Measurements from ENCODE around the gene KRTAP12-2.

Gene KRTAP12-2, protein sequence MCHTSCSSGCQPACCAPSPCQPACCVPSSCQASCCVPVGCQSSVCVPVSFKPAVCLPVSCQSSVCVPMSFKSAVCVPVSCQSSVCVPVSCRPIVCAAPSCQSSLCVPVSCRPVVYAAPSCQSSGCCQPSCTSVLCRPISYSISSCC

DNA sequence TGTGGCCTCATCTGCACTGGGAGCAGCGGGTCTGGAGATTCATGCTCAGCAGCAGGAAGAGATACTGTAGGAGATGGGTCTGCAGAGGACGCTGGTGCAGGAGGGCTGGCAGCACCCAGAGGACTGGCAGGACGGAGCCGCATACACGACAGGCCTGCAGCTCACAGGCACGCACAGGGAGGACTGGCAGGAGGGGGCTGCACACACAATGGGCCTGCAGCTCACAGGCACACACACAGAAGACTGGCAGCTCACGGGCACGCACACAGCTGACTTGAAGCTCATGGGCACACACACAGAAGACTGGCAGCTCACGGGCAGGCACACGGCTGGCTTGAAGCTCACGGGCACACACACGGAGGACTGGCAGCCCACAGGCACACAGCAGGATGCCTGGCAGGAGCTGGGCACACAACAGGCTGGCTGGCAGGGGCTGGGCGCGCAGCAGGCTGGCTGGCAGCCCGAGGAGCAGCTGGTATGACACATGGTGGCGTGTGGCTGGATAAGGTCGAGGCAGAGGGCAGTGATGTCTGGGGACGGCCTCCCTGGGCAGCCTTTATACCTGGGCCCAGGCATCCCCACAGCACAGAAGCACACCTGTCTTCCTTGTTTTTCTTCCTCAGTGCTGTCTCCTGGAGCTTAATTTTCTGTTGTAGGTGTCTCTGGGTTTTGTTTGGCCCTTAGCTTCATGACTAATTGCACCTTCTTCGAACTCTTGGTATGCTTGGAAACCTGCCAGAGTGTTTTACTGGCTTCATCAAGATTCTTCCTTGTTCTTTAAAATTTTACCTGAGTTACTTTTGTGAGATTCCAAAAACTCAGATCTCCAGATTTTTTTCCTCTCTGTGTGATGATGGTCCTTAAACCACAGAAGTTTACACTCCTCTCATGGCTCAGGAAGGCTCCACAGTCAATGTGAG is at the start of gene KRTAP12-2:
Gene KRTAP12-2, minus strand, starts transcription at position 527 of the 920 bp plus-strand sequence. Its CDS starts 41 bp downstream, at position 486.
- no peaks in the 10 kb centered on the region for H3K79me2 ChIP-seq (ENCODE audit: insufficient read depth, low read length)
- H3K4me1 ChIP-seq (ENCODE audit: insufficient read depth, low read length, poor library complexity, severe bottlenecking): no peaks in the 10 kb centered on the region
- no peaks in the 10 kb centered on the region for H3K36me3 ChIP-seq (ENCODE audit: insufficient read depth, low read length)
- no peak for TF ChIP-seq EZH2phosphoT487 (IDR thresholded peaks at IDR 0.05; ENCODE audit: borderline replicate concordance)
- TF ChIP-seq, protein P1, sequence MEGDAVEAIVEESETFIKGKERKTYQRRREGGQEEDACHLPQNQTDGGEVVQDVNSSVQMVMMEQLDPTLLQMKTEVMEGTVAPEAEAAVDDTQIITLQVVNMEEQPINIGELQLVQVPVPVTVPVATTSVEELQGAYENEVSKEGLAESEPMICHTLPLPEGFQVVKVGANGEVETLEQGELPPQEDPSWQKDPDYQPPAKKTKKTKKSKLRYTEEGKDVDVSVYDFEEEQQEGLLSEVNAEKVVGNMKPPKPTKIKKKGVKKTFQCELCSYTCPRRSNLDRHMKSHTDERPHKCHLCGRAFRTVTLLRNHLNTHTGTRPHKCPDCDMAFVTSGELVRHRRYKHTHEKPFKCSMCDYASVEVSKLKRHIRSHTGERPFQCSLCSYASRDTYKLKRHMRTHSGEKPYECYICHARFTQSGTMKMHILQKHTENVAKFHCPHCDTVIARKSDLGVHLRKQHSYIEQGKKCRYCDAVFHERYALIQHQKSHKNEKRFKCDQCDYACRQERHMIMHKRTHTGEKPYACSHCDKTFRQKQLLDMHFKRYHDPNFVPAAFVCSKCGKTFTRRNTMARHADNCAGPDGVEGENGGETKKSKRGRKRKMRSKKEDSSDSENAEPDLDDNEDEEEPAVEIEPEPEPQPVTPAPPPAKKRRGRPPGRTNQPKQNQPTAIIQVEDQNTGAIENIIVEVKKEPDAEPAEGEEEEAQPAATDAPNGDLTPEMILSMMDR (conservative IDR thresholded peaks at IDR 0.05; ENCODE audit: low read length): no peak
- H3K9ac ChIP-seq (ENCODE audit: low read depth, low read length, poor library complexity, severe bottlenecking): no peak within 1 kb of the TSS
- H4K20me1 ChIP-seq (ENCODE audit: insufficient read depth, low read length, poor library complexity, severe bottlenecking): no peaks in the 10 kb centered on the region
- H3K4me2 ChIP-seq (ENCODE audit: low read depth, low read length, poor library complexity, severe bottlenecking): no peak within 1 kb of the TSS
- H3F3A ChIP-seq (ENCODE audit: low read depth): no peaks in the 10 kb centered on the region
- H3K27me3 ChIP-seq (ENCODE audit: insufficient read depth, low read length, poor library complexity, severe bottlenecking): no peaks in the 10 kb centered on the region
- H3K9me2 ChIP-seq (replicated peaks; ENCODE audit: low read depth, low read length): no peaks in the 10 kb centered on the region
- H3K9me3 ChIP-seq (ENCODE audit: insufficient read depth, low read depth, low read length): peaks cover 5% of the 10 kb centered on the region; the same call in 1 of the 2 replicates
- no peak within 1 kb of the TSS for H2AFZ ChIP-seq (ENCODE audit: low read length)
- H3K4me3 ChIP-seq (ENCODE audit: low read length, poor library complexity, severe bottlenecking): no peak within 1 kb of the TSS

DNA sequence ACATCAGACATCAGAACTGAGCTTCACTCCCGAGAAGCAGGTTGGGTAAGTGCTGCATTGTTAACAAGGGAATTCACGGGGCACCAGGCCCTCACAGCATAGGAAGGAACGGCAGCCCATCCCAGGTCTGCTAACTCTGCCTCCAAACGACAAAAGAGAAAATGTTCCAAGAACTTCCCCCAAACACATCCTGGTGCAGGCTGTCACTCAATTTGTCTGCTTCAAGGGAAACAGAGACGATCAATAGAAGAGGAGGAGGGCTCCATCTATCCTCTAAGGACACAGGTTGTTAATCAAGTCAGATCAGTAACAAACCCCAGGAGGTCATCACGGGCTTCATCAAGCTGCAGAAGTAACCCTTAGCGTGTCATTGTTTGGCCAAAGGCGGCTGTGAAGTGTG is 48.2 kb upstream of the KRTAP12-2 start:
- no peak overlapping the region for H3K4me2 ChIP-seq (ENCODE audit: low read depth, low read length, poor library complexity, severe bottlenecking)
- no peaks in the 10 kb centered on the region for H3K4me1 ChIP-seq (ENCODE audit: insufficient read depth, low read length, poor library complexity, severe bottlenecking)
- H2AFZ ChIP-seq (ENCODE audit: low read length): no peak overlapping the region
- no peak overlapping the region for H3K9ac ChIP-seq (ENCODE audit: low read depth, low read length, poor library complexity, severe bottlenecking)
- H3K79me2 ChIP-seq (ENCODE audit: insufficient read depth, low read length): no peaks in the 10 kb centered on the region
- H3K9me2 ChIP-seq (replicated peaks; ENCODE audit: low read depth, low read length): 0 out of 2 replicates have a peak, but pooled peaks cover 4% of the 10 kb centered on the region
- no peaks in the 10 kb centered on the region for H3F3A ChIP-seq (ENCODE audit: low read depth)
- no peaks in the 10 kb centered on the region for H4K20me1 ChIP-seq (ENCODE audit: insufficient read depth, low read length, poor library complexity, severe bottlenecking)
- no peaks in the 10 kb centered on the region for H3K9me3 ChIP-seq (ENCODE audit: insufficient read depth, low read depth, low read length)
- H3K4me3 ChIP-seq (ENCODE audit: low read length, poor library complexity, severe bottlenecking): no peak overlapping the region
- H3K27me3 ChIP-seq (ENCODE audit: insufficient read depth, low read length, poor library complexity, severe bottlenecking): no peaks in the 10 kb centered on the region
- TF ChIP-seq, protein P1 (conservative IDR thresholded peaks at IDR 0.05; ENCODE audit: low read length): no peak
- no peak for TF ChIP-seq EZH2phosphoT487 (IDR thresholded peaks at IDR 0.05; ENCODE audit: borderline replicate concordance)
- H3K36me3 ChIP-seq (ENCODE audit: insufficient read depth, low read length): no peaks in the 10 kb centered on the region

DNA sequence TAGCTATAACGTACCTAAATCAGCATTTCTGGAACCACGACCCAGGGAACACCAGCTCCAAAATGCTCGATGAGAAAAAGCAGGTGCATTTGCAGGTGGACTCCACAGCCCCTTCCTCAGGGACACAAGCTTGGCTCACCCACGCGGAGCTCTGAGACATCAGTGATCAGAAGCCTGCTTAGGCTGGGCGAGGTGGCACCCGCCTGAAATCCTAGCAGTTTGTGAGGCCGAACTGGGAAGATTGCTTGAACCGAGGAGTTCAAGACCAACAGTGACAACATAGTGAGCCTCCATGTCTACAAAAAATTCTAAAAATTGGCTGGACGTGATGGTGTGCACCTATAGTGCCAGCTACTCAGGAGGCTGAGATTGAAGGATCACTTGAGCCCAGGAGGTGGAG is 47.1 kb upstream of the KRTAP12-2 start:
- Histone ChIP-seq H3K9me3 (ENCODE audit: insufficient read depth, low read depth, low read length) (no peaks in the 10 kb centered on the region), H3K4me2 (ENCODE audit: low read depth, low read length, poor library complexity, severe bottlenecking) (no peak overlapping the region), H3K27me3 (ENCODE audit: insufficient read depth, low read length, poor library complexity, severe bottlenecking) (no peaks in the 10 kb centered on the region), H3K36me3 (ENCODE audit: insufficient read depth, low read length) (no peaks in the 10 kb centered on the region), H3K4me3 (ENCODE audit: low read length, poor library complexity, severe bottlenecking) (no peak overlapping the region), H3K4me1 (ENCODE audit: insufficient read depth, low read length, poor library complexity, severe bottlenecking) (no peaks in the 10 kb centered on the region), H3K9ac (ENCODE audit: low read depth, low read length, poor library complexity, severe bottlenecking) (no peak overlapping the region), H3K79me2 (ENCODE audit: insufficient read depth, low read length) (no peaks in the 10 kb centered on the region), H3F3A (ENCODE audit: low read depth) (no peaks in the 10 kb centered on the region), H3K9me2 (replicated peaks; ENCODE audit: low read depth, low read length) (0 out of 2 replicates have a peak, but pooled peaks cover 4% of the 10 kb centered on the region), H2AFZ (ENCODE audit: low read length) (no peak overlapping the region), H4K20me1 (ENCODE audit: insufficient read depth, low read length, poor library complexity, severe bottlenecking) (no peaks in the 10 kb centered on the region)
- no peak for TF ChIP-seq EZH2phosphoT487 (IDR thresholded peaks at IDR 0.05; ENCODE audit: borderline replicate concordance)
- TF ChIP-seq, protein P1 (conservative IDR thresholded peaks at IDR 0.05; ENCODE audit: low read length): no peak

Data from Loucy (cell line).